22Rv1 (cell line): ENCODE results near the gene CASP2.
A peak's percentile ranks its signal among the peaks of the same experiment; 100 is the strongest.
"Not testable (repeated sequence)": the region's sequence is repeated elsewhere in the genome, so short reads cannot be mapped to it uniquely, and the experiment has no call there.

ENCODE experiments used
- H3K27ac ChIP-seq: fragments of 450-650 bp; 2 replicates; pipeline ENCODE4 v1.5.1; 2017
- ZFX ChIP-seq: fragments of 450-650 bp; IDR thresholded peaks from 2 replicates; pipeline ENCODE4 v1.6.1; 2017; ENCODE audit warnings: antibody characterized with exemption, borderline replicate concordance
- TF ChIP-seq, protein P1 (sequence below): fragments of 450-650 bp; IDR thresholded peaks from 2 replicates; pipeline ENCODE4 v1.5.1; 2017; ENCODE audit warnings: mild to moderate bottlenecking

Gene CASP2

DNA sequence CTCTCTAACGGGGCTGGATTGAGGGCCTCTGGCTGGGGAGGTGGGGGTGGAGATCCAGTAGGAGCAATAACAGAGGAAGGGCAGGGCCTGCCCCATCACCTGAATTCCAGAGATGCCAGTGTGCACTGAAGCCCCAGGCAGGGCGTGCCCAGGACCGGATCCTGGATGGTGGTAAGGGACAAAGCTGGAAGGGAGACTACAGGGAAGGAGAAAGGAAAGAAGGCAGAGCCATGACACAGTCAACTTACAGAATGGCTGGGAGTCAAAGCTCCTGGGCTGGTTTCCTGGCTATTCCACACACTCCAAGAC lies 2.7 kb upstream of the CASP2 start:
- no peak overlapping the region for H3K27ac ChIP-seq

DNA sequence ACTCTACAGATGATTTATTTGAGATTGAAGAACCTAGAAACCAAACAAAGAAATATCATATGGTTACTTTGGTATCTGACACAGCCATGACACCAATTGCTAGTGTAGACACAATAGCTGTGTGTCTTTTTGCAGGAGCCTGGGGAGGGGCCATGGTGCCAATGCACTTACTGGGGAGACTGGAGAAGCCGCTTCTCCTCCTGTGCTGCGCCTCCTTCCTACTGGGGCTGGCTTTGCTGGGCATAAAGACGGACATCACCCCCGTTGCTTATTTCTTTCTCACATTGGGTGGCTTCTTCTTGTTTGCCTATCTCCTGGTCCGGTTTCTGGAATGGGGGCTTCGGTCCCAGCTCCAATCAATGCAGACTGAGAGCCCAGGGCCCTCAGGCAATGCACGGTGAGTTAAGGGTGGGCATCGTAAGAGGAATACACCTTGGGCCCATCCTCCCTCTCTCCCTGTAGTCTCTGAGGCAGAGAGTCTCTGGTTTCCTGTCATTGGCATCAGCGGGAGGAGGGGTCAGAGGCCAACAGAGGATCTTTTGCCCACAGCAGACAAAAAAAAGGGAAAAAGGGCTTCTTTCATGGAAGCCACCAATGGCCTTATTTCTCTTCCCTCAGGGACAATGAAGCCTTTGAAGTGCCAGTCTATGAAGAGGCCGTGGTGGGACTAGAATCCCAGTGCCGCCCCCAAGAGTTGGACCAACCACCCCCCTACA lies 2.2 kb upstream of the CASP2 start:
- no peak for TF ChIP-seq ZFX
- TF ChIP-seq, protein P1, sequence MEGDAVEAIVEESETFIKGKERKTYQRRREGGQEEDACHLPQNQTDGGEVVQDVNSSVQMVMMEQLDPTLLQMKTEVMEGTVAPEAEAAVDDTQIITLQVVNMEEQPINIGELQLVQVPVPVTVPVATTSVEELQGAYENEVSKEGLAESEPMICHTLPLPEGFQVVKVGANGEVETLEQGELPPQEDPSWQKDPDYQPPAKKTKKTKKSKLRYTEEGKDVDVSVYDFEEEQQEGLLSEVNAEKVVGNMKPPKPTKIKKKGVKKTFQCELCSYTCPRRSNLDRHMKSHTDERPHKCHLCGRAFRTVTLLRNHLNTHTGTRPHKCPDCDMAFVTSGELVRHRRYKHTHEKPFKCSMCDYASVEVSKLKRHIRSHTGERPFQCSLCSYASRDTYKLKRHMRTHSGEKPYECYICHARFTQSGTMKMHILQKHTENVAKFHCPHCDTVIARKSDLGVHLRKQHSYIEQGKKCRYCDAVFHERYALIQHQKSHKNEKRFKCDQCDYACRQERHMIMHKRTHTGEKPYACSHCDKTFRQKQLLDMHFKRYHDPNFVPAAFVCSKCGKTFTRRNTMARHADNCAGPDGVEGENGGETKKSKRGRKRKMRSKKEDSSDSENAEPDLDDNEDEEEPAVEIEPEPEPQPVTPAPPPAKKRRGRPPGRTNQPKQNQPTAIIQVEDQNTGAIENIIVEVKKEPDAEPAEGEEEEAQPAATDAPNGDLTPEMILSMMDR: no peak

More for the DNA sequence above, 2.7 kb upstream of the CASP2 start:
- TF ChIP-seq, protein P1: no peak
- TF ChIP-seq ZFX: no peak

DNA sequence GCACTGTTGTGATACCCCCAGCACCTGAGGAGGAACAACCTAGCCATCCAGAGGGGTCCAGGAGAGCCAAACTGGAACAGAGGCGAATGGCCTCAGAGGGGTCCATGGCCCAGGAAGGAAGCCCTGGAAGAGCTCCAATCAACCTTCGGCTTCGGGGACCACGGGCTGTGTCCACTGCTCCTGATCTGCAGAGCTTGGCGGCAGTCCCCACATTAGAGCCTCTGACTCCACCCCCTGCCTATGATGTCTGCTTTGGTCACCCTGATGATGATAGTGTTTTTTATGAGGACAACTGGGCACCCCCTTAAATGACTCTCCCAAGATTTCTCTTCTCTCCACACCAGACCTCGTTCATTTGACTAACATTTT lies 1.6 kb upstream of the CASP2 start:
- TF ChIP-seq, protein P1: no peak
- no peak for TF ChIP-seq ZFX
- H3K27ac ChIP-seq: no peak overlapping the region

More for the DNA sequence above, 2.2 kb upstream of the CASP2 start:
- no peak overlapping the region for H3K27ac ChIP-seq

DNA sequence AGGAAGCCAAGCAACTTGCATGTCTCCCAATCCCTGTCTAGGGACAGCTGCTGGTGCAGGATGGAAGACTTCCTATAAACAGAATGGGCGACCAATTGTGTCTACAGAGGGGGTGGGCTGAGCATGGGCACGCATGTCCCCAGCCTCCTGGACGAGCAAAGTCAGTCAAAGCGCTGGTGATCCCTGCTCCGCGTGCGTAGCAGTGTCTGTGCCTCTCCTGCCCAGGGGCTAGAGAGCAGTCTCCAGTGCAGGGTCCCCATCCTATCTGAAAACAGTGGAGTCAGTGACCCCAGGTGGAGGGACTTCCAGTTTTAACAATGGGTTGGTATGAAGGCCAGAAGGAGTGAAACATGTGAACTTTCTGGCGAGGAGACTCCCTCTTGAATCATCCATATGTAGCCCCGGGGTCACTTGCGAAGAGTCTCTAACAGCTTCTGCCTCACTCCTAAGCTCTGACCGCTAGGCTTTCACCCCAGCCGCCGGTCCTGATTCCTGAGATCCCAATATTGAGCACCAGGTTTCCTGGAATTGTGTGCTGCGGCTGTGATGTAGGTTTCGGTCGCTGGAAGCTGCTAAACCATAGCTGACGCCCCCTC lies 714 bp upstream of the CASP2 start:
- TF ChIP-seq, protein P1: no peak
- TF ChIP-seq ZFX: no peak
- peak overlapping the region; percentile 79 for H3K27ac ChIP-seq

DNA sequence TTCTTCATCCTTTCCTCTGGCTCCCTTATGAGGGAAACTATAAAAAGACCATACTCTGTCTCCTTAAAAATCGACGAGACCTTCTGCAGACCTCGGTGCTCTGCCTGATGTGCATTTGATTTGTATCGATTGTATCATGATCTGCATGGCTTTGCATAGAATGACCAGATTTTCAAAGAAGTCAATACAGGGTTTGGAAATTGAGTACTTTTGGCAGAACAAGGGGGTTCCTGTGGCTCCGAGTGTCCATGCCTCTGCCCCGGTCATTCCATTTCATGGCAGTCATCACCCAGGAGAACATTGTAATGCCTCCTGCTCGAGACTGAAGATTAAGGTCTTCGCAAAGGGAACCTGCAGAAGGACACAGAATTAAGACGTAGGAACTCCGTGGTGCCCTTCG lies 685 bp downstream of the CASP2 start:
- peak overlapping the region; percentile 79 for H3K27ac ChIP-seq
- TF ChIP-seq, protein P1: no peak
- no peak for TF ChIP-seq ZFX

DNA sequence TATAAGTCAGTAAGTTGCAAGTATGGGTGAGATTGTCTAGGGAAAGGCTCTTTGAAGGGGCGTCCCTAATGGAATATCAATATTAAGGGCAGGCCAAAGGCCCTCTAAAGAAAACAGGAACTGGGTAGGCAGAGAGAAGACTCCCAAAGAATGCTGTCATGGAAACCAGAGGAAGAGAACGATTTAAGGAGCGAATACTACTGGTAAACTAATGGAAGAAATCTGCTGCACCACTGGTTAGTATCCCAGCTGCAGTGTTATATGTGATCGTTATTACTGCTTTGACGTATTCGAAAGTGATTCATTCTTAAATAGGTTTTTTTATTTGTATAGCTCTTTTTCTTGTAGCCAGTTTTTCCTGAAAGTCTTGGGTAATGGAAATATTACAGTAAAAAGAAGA lies 1.3 kb downstream of the CASP2 start:
- TF ChIP-seq ZFX: no peak
- TF ChIP-seq, protein P1: no peak
- peak overlapping the region; percentile 79 for H3K27ac ChIP-seq

DNA sequence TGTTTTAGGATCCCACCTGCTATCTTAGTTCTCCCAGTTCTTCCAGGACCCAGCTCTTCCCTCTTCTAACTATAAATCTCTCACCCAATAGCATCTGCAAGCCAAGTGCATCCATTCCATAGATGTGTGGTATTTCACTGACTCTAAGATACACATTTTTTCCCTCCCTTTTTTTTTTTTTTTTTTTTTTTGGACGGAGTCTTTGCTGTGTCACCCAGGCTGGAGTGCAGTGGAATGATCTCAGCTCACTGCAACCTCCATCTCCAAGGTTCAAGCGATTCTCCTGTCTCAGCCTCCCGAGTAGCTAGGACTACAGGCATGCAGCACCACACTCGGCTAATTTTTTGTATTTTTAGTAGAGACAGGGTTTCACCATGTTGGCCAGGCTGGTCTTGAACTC lies 1.7 kb downstream of the CASP2 start:
- not testable (repeated sequence) for H3K27ac ChIP-seq

DNA sequence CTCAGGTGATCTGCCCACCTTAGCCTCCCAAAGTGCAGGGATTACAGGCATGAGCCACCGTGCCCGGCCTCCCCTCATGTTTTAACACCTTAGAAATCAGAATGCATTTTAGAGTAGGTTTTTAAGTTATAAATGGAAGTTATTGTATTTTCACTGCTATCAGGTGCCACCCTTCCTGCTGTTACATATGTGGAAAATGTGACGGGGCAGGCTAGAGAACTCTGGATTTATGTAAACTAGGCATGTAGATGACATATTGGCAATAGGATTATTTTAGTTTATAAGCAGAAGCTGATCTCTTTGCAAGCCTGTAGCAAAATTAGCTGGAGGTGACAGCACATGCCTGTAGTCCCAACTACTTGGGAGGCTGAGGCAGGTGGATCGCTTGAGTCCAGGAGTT lies 2.1 kb downstream of the CASP2 start:
- no peak overlapping the region for H3K27ac ChIP-seq
- TF ChIP-seq ZFX: no peak
- TF ChIP-seq, protein P1: no peak
